ENCODE results near the gene GJC1. TPM values are rescaled to one million over a fixed set of nuclear protein-coding genes. Genes with fewer than 3 reads are reported as not detected.
A peak's percentile ranks its signal among the peaks of the same experiment; 100 is the strongest.

The GJC1 gene
- total RNA-seq, 1 donor: 10.5 TPM

DNA sequence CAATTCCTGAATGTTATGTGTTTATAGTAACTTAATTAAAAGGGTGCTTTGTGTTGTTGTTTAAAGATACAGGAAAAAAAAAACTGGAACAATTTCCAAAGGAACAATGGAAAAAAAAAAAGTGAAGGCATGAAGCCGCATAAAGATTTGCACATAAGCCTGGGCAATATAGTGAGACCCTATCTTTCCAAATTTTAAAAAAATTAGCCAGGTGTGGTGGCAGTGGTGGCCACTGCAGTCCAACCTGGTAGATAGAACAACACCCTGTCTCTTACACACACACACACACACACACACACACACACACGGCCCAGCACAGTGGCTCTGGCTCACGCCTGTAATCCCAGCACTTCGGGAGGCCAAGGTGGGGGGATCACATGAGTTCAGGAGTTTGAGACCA lies 21.9 kb downstream of the GJC1 start:
- H4K20me1 ChIP-seq (ENCODE audit: insufficient read depth, low read length): no peaks in the 10 kb centered on the region
- TF ChIP-seq, protein P1, sequence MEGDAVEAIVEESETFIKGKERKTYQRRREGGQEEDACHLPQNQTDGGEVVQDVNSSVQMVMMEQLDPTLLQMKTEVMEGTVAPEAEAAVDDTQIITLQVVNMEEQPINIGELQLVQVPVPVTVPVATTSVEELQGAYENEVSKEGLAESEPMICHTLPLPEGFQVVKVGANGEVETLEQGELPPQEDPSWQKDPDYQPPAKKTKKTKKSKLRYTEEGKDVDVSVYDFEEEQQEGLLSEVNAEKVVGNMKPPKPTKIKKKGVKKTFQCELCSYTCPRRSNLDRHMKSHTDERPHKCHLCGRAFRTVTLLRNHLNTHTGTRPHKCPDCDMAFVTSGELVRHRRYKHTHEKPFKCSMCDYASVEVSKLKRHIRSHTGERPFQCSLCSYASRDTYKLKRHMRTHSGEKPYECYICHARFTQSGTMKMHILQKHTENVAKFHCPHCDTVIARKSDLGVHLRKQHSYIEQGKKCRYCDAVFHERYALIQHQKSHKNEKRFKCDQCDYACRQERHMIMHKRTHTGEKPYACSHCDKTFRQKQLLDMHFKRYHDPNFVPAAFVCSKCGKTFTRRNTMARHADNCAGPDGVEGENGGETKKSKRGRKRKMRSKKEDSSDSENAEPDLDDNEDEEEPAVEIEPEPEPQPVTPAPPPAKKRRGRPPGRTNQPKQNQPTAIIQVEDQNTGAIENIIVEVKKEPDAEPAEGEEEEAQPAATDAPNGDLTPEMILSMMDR (IDR thresholded peaks at IDR 0.05; ENCODE audit: extremely low read depth, low read depth, low read length): no peak
- H3K27ac ChIP-seq (ENCODE audit: low read depth, low read length): no peak overlapping the region
- H3K36me3 ChIP-seq (ENCODE audit: insufficient read depth, low read length): peaks cover 29% of the 10 kb centered on the region
- no peak overlapping the region for H3K4me2 ChIP-seq (ENCODE audit: insufficient read depth, low read length)
- H3K4me1 ChIP-seq (ENCODE audit: insufficient read depth, low read length): peaks cover 14% of the 10 kb centered on the region
- H3K9me3 ChIP-seq (ENCODE audit: low read depth, low read length): no peaks in the 10 kb centered on the region
- H2AFZ ChIP-seq (ENCODE audit: low read length): no peak overlapping the region
- H3K4me3 ChIP-seq (ENCODE audit: insufficient read depth, low read length): no peak overlapping the region
- no peaks in the 10 kb centered on the region for H3K27me3 ChIP-seq (ENCODE audit: insufficient read depth, low read length)
- peaks cover 89% of the 10 kb centered on the region for H3K79me2 ChIP-seq (ENCODE audit: insufficient read depth, low read length)
- no peak for DNase-seq (ENCODE audit: insufficient read length, low spot score, missing footprints)

DNA sequence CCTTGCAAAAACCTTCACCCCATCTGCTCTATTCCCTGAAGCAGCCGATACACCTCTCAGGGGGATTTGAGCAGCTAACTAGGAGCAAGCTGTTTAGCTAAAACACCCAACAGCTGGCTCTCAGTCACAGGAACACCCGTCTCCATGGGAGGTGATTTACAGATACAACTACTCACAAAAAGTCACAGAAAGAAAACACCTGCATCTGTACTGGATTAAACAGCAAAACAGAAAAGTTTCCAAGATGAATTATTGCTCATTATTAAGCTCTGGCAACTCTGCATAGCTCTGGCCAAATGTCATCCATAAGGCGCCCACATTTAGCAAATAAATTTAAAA lies 22.3 kb downstream of the GJC1 start:
- TF ChIP-seq, protein P1 (IDR thresholded peaks at IDR 0.05; ENCODE audit: extremely low read depth, low read depth, low read length): no peak
- Histone ChIP-seq H3K4me1 (ENCODE audit: insufficient read depth, low read length) (peaks cover 10% of the 10 kb centered on the region), H3K79me2 (ENCODE audit: insufficient read depth, low read length) (peaks cover 87% of the 10 kb centered on the region), H3K4me2 (ENCODE audit: insufficient read depth, low read length) (no peak overlapping the region), H2AFZ (ENCODE audit: low read length) (no peak overlapping the region), H3K27me3 (ENCODE audit: insufficient read depth, low read length) (no peaks in the 10 kb centered on the region), H3K27ac (ENCODE audit: low read depth, low read length) (no peak overlapping the region), H4K20me1 (ENCODE audit: insufficient read depth, low read length) (no peaks in the 10 kb centered on the region), H3K9me3 (ENCODE audit: low read depth, low read length) (no peaks in the 10 kb centered on the region), H3K36me3 (ENCODE audit: insufficient read depth, low read length) (peaks cover 29% of the 10 kb centered on the region), H3K4me3 (ENCODE audit: insufficient read depth, low read length) (no peak overlapping the region)
- no peak for DNase-seq (ENCODE audit: insufficient read length, low spot score, missing footprints)

DNA sequence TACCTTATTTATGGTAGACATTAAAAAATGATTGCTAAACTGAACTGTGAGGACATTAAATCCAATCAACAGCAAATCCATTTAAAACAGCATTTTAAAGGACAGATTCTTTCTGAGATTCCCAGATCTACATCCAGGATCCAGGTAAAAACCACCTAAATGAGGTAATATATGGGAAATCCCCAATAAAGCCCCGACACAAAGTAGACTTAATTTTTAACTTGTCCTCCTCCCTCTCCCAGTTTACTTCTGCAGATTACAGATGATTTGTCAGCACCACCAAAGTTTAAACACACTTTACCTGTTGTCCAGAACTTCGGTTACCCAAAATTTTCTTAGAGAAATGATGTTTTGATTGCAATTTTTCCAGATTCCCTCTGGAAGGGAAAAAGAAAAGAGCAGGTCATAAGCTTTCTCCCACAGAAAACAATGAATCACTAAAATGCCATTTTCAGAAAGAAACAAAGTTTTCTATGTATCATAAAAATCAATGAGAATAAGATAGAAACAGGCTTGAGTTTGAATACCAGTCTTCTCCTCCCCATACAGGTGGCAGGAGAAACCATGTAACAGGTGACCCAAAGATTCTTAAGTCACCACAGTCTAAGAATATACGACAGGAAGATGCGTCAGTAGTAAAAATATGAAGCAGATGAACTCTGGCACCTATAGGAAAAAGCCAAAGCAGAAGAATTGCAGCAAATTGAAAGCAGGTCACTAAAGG lies 22.8 kb downstream of the GJC1 start:
- no peaks in the 10 kb centered on the region for H3K9me3 ChIP-seq (ENCODE audit: low read depth, low read length)
- H3K27me3 ChIP-seq (ENCODE audit: insufficient read depth, low read length): no peaks in the 10 kb centered on the region
- H3K36me3 ChIP-seq (ENCODE audit: insufficient read depth, low read length): peaks cover 29% of the 10 kb centered on the region
- peaks cover 84% of the 10 kb centered on the region for H3K79me2 ChIP-seq (ENCODE audit: insufficient read depth, low read length)
- peaks cover 9% of the 10 kb centered on the region for H3K4me1 ChIP-seq (ENCODE audit: insufficient read depth, low read length)
- H3K4me2 ChIP-seq (ENCODE audit: insufficient read depth, low read length): no peak overlapping the region
- no peaks in the 10 kb centered on the region for H4K20me1 ChIP-seq (ENCODE audit: insufficient read depth, low read length)
- DNase-seq (ENCODE audit: insufficient read length, low spot score, missing footprints): peak; percentile 55
- H2AFZ ChIP-seq (ENCODE audit: low read length): no peak overlapping the region
- TF ChIP-seq, protein P1 (IDR thresholded peaks at IDR 0.05; ENCODE audit: extremely low read depth, low read depth, low read length): no peak
- no peak overlapping the region for H3K27ac ChIP-seq (ENCODE audit: low read depth, low read length)
- H3K4me3 ChIP-seq (ENCODE audit: insufficient read depth, low read length): no peak overlapping the region

DNA sequence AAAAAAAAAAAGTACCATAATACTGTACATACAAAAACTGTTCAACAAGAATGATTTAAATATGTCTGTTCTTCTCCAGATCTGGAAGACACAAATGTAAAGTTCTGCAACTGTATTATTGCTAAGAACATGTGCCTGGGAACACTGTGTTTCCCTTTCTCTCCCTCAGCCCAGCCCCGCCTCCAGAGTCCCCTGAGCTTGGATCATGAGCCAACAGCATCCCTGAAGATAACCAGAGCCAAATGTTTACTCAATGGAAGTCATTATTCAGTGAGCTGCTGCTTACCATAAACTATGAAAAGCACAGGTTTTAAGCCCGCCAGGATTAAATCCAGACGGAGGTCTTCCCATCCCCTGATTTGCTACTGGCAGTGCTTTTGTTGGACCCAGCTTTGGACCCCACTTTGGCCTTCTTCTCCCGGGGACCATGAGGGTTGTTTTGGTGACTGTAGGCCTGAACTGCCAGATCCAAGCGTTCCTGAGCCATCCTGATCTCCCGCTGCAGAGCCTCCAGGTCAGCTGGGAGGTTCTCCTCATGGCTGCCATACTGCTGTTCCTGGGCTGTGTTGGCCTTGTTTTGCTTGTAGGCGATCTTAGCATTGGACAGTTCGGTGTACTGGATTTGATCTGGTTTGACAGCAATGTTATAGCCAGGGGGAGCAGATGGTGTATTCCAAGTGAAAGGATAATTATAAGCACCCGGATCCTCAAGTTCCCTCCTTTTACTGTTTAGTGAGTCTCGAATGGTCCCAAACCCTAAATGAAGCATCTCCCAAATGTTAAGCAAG lies 25.6 kb downstream of the GJC1 start:
- peaks cover 5% of the 10 kb centered on the region for H3K4me1 ChIP-seq (ENCODE audit: insufficient read depth, low read length)
- no peak overlapping the region for H2AFZ ChIP-seq (ENCODE audit: low read length)
- DNase-seq (ENCODE audit: insufficient read length, low spot score, missing footprints): peak; percentile 62
- TF ChIP-seq, protein P1 (IDR thresholded peaks at IDR 0.05; ENCODE audit: extremely low read depth, low read depth, low read length): no peak
- peaks cover 29% of the 10 kb centered on the region for H3K36me3 ChIP-seq (ENCODE audit: insufficient read depth, low read length)
- H3K27me3 ChIP-seq (ENCODE audit: insufficient read depth, low read length): no peaks in the 10 kb centered on the region
- no peak overlapping the region for H3K4me2 ChIP-seq (ENCODE audit: insufficient read depth, low read length)
- H3K4me3 ChIP-seq (ENCODE audit: insufficient read depth, low read length): no peak overlapping the region
- no peak overlapping the region for H3K27ac ChIP-seq (ENCODE audit: low read depth, low read length)
- no peaks in the 10 kb centered on the region for H3K9me3 ChIP-seq (ENCODE audit: low read depth, low read length)
- no peaks in the 10 kb centered on the region for H4K20me1 ChIP-seq (ENCODE audit: insufficient read depth, low read length)
- peaks cover 79% of the 10 kb centered on the region for H3K79me2 ChIP-seq (ENCODE audit: insufficient read depth, low read length)
